HFF-Myc (cell line): ENCODE data around the gene DCHS2.

Experiments used
- DNase-seq: peaks from one replicate; pipeline ENCODE4 v3.0.0-alpha.2; 2011; ENCODE audit warnings: low read depth; ENCODE audit errors: extremely low read depth
- H3K4me3 ChIP-seq: replicated peaks from 2 replicates; pipeline ENCODE4 v1.5.1; 2011; ENCODE audit warnings: low read depth, mild to moderate bottlenecking, control low read depth, low read length
- TF ChIP-seq, protein P1 (sequence below): IDR thresholded peaks from 2 replicates; pipeline ENCODE4 v1.5.1; 2012; ENCODE audit warnings: mild to moderate bottlenecking, low read depth, low read length, control low read depth; ENCODE audit errors: missing control alignments

Gene DCHS2

DNA sequence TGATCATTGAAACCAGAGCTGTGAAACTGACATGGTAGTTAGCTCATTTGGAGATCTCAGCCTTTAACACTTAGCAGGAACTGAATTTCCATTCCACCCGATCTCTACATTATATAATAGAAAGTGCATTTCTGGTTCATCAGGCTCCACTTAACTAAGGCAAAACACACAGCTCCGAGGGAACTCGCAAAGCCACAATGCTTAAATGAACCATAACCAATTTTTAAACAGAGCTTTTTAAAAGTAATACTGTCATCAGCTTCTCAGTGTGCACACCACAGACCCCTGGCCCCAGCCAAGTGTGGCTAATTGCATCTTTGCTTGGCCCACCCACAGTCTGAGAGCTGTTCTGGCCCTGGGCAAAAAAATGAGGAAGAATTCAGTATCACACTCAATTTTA lies 66.1 kb downstream of the DCHS2 start:
- no peak for DNase-seq
- H3K4me3 ChIP-seq, result no peak overlapping the region
- TF ChIP-seq, protein P1, sequence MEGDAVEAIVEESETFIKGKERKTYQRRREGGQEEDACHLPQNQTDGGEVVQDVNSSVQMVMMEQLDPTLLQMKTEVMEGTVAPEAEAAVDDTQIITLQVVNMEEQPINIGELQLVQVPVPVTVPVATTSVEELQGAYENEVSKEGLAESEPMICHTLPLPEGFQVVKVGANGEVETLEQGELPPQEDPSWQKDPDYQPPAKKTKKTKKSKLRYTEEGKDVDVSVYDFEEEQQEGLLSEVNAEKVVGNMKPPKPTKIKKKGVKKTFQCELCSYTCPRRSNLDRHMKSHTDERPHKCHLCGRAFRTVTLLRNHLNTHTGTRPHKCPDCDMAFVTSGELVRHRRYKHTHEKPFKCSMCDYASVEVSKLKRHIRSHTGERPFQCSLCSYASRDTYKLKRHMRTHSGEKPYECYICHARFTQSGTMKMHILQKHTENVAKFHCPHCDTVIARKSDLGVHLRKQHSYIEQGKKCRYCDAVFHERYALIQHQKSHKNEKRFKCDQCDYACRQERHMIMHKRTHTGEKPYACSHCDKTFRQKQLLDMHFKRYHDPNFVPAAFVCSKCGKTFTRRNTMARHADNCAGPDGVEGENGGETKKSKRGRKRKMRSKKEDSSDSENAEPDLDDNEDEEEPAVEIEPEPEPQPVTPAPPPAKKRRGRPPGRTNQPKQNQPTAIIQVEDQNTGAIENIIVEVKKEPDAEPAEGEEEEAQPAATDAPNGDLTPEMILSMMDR, result no peak

DNA sequence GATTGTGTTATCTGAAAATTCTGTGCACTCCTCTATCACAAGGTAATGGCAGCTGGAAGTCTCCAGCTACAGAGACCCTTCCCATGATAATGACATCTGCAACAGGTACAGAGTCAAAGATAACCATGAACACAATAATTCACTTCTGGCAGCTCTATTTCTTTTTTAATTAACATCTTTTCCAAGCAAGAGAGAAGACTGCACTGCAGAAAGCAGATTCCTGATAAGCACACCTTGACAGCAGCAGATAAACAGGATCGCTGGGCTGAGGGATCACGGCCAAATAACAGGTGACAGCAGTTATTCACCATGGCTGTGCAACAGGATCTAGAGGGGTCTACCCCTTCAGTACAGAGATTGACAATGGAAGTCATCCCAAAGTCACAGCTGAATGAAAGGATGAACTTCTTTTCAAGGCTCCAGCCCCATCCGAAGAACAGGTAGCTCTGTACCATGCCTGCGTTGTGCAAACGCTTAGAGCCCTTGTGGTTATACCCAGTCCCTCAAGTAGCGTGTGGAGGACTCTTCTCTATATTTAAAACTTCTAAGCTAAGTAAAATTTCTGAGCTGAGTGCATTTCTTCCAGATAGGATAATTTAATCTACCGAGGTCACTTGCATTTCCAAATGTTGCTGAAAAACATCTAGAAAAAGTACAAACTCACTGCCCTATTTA lies 66.7 kb downstream of the DCHS2 start:
- no peak overlapping the region for H3K4me3 ChIP-seq
- no peak for DNase-seq
- TF ChIP-seq, protein P1, result no peak

- no peak for DNase-seq
- no peak overlapping the region for H3K4me3 ChIP-seq
- TF ChIP-seq, protein P1, result no peak
Measured at GRCh38 chr4:154422152-154422551, 69.4 kb downstream of the DCHS2 start.

DNA sequence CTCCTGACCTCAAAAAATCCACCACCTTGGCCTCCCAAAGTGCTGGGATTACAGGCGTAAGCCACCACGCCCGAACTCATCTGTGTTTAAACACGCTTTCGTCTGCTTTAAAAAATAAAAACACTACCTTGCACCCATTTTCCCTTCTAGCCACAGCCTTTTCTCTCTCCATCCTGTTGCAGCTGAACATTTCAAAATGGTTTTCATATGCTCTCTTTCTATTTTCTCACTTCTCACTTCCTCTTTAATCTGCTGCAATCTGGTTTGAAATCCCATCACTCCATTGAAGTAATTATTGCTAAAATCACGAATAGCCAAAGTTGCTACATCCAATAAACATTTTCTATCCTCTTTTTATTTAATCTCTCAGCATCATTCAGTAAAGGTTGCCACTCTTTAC lies 70.0 kb downstream of the DCHS2 start:
- no peak overlapping the region for H3K4me3 ChIP-seq
- TF ChIP-seq, protein P1, result no peak
- DNase-seq, result no peak

DNA sequence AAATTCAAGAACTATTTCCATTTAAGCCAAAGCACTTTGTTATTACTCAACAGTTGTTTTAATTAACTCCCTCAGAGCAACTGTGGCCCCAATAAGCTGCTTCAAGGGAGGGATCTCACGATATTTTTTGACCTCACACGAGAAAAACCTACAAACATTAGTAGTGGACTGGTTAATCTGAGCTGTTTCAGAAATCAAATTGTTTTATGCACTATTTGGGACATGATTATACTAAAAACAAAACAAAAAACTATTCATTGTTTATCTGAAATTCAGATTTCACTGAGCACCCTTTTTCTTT lies 74.3 kb downstream of the DCHS2 start:
- TF ChIP-seq, protein P1, result no peak
- no peak for DNase-seq
- H3K4me3 ChIP-seq, result no peak overlapping the region

- DNase-seq, result no peak
- H3K4me3 ChIP-seq, result peak overlapping the region; percentile 29
- TF ChIP-seq, protein P1, result peak; percentile 5
Measured at GRCh38 chr4:154416190-154416547, 75.4 kb downstream of the DCHS2 start.

GRCh38 chr4:154415313-154415712 lies 76.3 kb downstream of the DCHS2 start:
- TF ChIP-seq, protein P1, result no peak
- H3K4me3 ChIP-seq, result no peak overlapping the region
- DNase-seq, result no peak
